B cell (primary cell): ENCODE results near the gene ACOXL. TPM values are rescaled to one million over a fixed set of nuclear protein-coding genes. Genes with fewer than 3 reads are reported as not detected.

ENCODE experiments used
- ATAC-seq: fragments of 200-7000 bp; cut with Tn5 transposase; one replicate; pipeline ENCODE4 v1.10.0; 2021; ENCODE audit warnings: low read depth, mild to moderate bottlenecking, moderate number of reproducible peaks, moderate library complexity
- CTCF ChIA-PET: fragments of 350-600 bp; sonication (Branson Sonifier 250); formaldehyde crosslinking; loops from one replicate; lab custom pipeline; 2021; ENCODE audit warnings: antibody characterized with exemption, inconsistent platforms; lab: Charles Lee
- POLR2A ChIA-PET: fragments of 350-600 bp; sonication (Branson Sonifier 250); formaldehyde crosslinking; loops from one replicate; lab custom pipeline; 2021; ENCODE audit warnings: antibody characterized with exemption; lab: Charles Lee
- DNase-seq: peaks from one replicate; pipeline ENCODE4 v3.0.0; 2013
- H2AFZ ChIP-seq: 2 replicates; pipeline ENCODE4 v1.6.1; 2012; ENCODE audit warnings: mild to moderate bottlenecking, low read depth, low read length; ENCODE audit not compliant: insufficient read depth, poor library complexity, severe bottlenecking
- H3K27ac ChIP-seq, 2 donors: 1 replicate in 1 of 2; 2 replicates in 1 of 2; pipeline ENCODE4 v1.5.1; 2012 to 2013; ENCODE audit warnings: low read length in 2 of 2, mild to moderate bottlenecking in 2 of 2, moderate library complexity in 1 of 2
- H3K27me3 ChIP-seq, 4 experiments: fragments of 200-600 bp in 1 of 4; sonication (generic) in 1 of 4; replicated peaks in 1 of 4; 1 replicate in 2 of 4; 2 replicates in 2 of 4; pipeline versions ENCODE4 v1.6.1 to v1.7.0; 2013 to 2016; ENCODE audit warnings: low read length in 3 of 4, mild to moderate bottlenecking in 2 of 4, mixed read lengths in 1 of 4, moderate library complexity in 1 of 4; ENCODE audit not compliant: insufficient read depth in 4 of 4, control insufficient read depth in 3 of 4; ENCODE audit errors: control extremely low read depth in 1 of 4
- H3K36me3 ChIP-seq, 2 experiments: replicated peaks in 1 of 2; 1 replicate in 1 of 2; 2 replicates in 1 of 2; pipeline versions ENCODE4 v1.6.1 to v1.7.1; 2013; ENCODE audit warnings: low read length in 1 of 2; ENCODE audit not compliant: insufficient read depth in 2 of 2, control insufficient read depth in 1 of 2; ENCODE audit errors: control extremely low read depth in 1 of 2, extremely low read depth in 1 of 2
- H3K4me1 ChIP-seq, 2 donors: fragments of 200-600 bp in 1 of 2; sonication (generic) in 1 of 2; 1 replicate in 1 of 2; 2 replicates in 1 of 2; pipeline versions ENCODE4 v1.5.1 to v1.6.1; 2013 to 2017; ENCODE audit warnings: low read length in 2 of 2; ENCODE audit not compliant: control insufficient read depth in 2 of 2, insufficient read depth in 2 of 2
- H3K4me2 ChIP-seq: replicated peaks from 2 replicates; pipeline ENCODE3; 2012; ENCODE audit warnings: mild to moderate bottlenecking, low read depth, low read length; ENCODE audit not compliant: poor library complexity, severe bottlenecking
- H3K4me3 ChIP-seq, 5 experiments: fragments of 200-600 bp in 1 of 5; sonication (generic) in 1 of 5; 1 replicate in 3 of 5; 2 replicates in 2 of 5; pipeline versions ENCODE4 v1.5.1 to v1.7.0; 2011 to 2016; ENCODE audit warnings: low read length in 4 of 5, mild to moderate bottlenecking in 4 of 5, low read depth in 2 of 5, control low read depth in 1 of 5, moderate library complexity in 1 of 5; ENCODE audit not compliant: insufficient read depth in 1 of 5; ENCODE audit errors: control extremely low read depth in 1 of 5, extremely low read depth in 1 of 5
- H3K79me2 ChIP-seq: fragments of 200-600 bp; sonication (generic); one replicate; pipeline ENCODE4 v1.6.0; 2016; ENCODE audit warnings: low read length; ENCODE audit not compliant: control insufficient read depth, insufficient read depth
- H3K9ac ChIP-seq: fragments of 200-600 bp; sonication (generic); 2 replicates; pipeline ENCODE4 v1.6.1; 2017; ENCODE audit warnings: mild to moderate bottlenecking, low read length, moderate library complexity
- H3K9me3 ChIP-seq, 3 donors: one replicate each; pipeline versions ENCODE4 v1.6.1 to v1.7.1; 2013; ENCODE audit warnings: low read length in 2 of 3; ENCODE audit not compliant: control insufficient read depth in 2 of 3, insufficient read depth in 1 of 3; ENCODE audit errors: control extremely low read depth in 1 of 3
- H4K20me1 ChIP-seq: 2 replicates; pipeline ENCODE4 v1.6.0; 2012; ENCODE audit warnings: mild to moderate bottlenecking, low read length; ENCODE audit not compliant: insufficient read depth, control insufficient read depth, poor library complexity, severe bottlenecking
- H3K27ac Mint-ChIP-seq: one replicate; pipeline ENCODE4 v1.8.0; 2021; ENCODE audit warnings: mixed read lengths
- H3K27me3 Mint-ChIP-seq: one replicate; pipeline ENCODE4 v1.8.0; 2021; ENCODE audit warnings: mixed read lengths
- H3K4me1 Mint-ChIP-seq: one replicate; pipeline ENCODE4 v1.8.0; 2021; ENCODE audit warnings: mixed read lengths
- H3K4me3 Mint-ChIP-seq: one replicate; pipeline ENCODE4 v1.8.0; 2021; ENCODE audit warnings: mixed read lengths
- H3K9me3 Mint-ChIP-seq: one replicate; pipeline ENCODE4 v1.8.0; 2022; ENCODE audit warnings: mixed read lengths; ENCODE audit not compliant: insufficient read depth
- EZH2 ChIP-seq: IDR thresholded peaks from 2 replicates; pipeline ENCODE4 v1.6.1; 2012; ENCODE audit warnings: borderline replicate concordance, low read depth, mild to moderate bottlenecking, moderate library complexity, low read length; ENCODE audit not compliant: insufficient read depth, poor library complexity, severe bottlenecking
- WGBS: methylation state at CpG from one replicate; pipeline ENCODE4 v1.1.5; 2013; ENCODE audit warnings: missing lambda C conversion rate; ENCODE audit not compliant: insufficient coverage; 5-methylcytosine and 5-hydroxymethylcytosine counted together
- intact Hi-C: fragments of 100-400 bp; cut with micrococcal nuclease; formaldehyde crosslinking; loops from one replicate; pipeline ENCODE4 v1.10.0; 2022
- polyA plus RNA-seq: library from polyadenylated mRNA; depleted of rRNA; stranded (reverse); fragments of >200 nt; gene quantifications from 2 replicates; pipeline ENCODE4 v1.2.3, GENCODE V29; 2012
- total RNA-seq, 2 donors: library from RNA; stranded (reverse); fragments of 120-200 nt in 1 of 2; gene quantifications; 1 replicate in 1 of 2; 2 replicates in 1 of 2; pipeline versions ENCODE4 v1.2.3 to v1.2.4, GENCODE V29; 2013 to 2022
- TF ChIP-seq, protein P1 (sequence below): fragments of 200-600 bp; IDR thresholded peaks from one replicate; pipeline ENCODE4 v1.8.0; 2022; ENCODE audit warnings: antibody characterized with exemption, mild to moderate bottlenecking

ACOXL gene
- total and polyA plus RNA-seq, 2 donors (not counting 1 experiment from before 2014, with no cell fraction given), result 0.06 TPM; not detected in 1

DNA sequence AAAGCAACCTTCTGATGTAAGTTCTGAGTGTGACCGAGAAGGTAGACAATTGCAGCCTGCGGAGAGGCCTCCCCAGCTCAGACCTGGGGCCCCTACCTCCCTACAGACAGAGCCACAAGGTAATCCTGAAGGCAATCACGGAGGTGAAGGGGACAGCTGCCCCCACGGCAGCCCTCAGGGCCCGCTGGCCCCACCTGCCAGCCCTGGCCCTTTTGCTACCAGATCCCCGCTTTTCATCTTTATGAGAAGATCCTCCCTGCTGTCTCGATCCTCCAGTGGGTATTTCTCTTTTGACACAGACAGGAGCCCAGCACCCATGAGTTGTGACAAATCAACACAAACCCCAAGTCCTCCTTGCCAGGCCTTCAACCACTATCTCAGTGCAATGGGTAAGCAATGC, 391.4 kb downstream of the ACOXL start:
- Histone ChIP-seq H3K9ac (no peak overlapping the region), H3K4me2 (peak overlapping the region; percentile 99), H2AFZ (no peak overlapping the region), H3K36me3 (peaks cover 0 to 30% of the 10 kb centered on the region in 2 experiments), H4K20me1 (peaks cover 74% of the 10 kb centered on the region), H3K9me3 (peaks cover 0 to 5% (median 0%) of the 10 kb centered on the region in 3 donors), H3K27me3 (peaks cover 0 to 15% (median 7%) of the 10 kb centered on the region in 4 experiments), H3K79me2 (peaks cover 53% of the 10 kb centered on the region), H3K4me3 (no peak overlapping the region), H3K27ac (no peak overlapping the region), H3K4me1 (peaks cover 14 to 26% of the 10 kb centered on the region in 2 donors)
- ATAC-seq (no peak), DNase-seq (no peak)
- no peaks in the 10 kb centered on the region for H3K9me3 Mint-ChIP-seq
- H3K4me3 Mint-ChIP-seq, result peak overlapping the region; percentile 84
- ChIA-PET CTCF (interaction anchor here (0.7 to 1.3 kb wide), 3 partner anchors 10 to 27 kb away, joined by 3 read pairs; no protein-coding TSS in a partner anchor), POLR2A (interaction anchor here (0.5 kb wide), 1 partner anchor 1673 kb away, joined by 3 read pairs; no protein-coding TSS in a partner anchor)
- peaks cover 4% of the 10 kb centered on the region for H3K27me3 Mint-ChIP-seq
- TF ChIP-seq, protein P1, sequence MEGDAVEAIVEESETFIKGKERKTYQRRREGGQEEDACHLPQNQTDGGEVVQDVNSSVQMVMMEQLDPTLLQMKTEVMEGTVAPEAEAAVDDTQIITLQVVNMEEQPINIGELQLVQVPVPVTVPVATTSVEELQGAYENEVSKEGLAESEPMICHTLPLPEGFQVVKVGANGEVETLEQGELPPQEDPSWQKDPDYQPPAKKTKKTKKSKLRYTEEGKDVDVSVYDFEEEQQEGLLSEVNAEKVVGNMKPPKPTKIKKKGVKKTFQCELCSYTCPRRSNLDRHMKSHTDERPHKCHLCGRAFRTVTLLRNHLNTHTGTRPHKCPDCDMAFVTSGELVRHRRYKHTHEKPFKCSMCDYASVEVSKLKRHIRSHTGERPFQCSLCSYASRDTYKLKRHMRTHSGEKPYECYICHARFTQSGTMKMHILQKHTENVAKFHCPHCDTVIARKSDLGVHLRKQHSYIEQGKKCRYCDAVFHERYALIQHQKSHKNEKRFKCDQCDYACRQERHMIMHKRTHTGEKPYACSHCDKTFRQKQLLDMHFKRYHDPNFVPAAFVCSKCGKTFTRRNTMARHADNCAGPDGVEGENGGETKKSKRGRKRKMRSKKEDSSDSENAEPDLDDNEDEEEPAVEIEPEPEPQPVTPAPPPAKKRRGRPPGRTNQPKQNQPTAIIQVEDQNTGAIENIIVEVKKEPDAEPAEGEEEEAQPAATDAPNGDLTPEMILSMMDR, result no peak
- TF ChIP-seq EZH2, result no peak
- no peak overlapping the region for H3K27ac Mint-ChIP-seq
- WGBS, result 97% methylated on average over 7 of the region's 7 CpGs
- intact Hi-C loops, result loop anchor here (1.0 kb wide), 1 partner anchor 33 kb away; no protein-coding TSS in a partner anchor
- H3K4me1 Mint-ChIP-seq, result peaks cover 38% of the 10 kb centered on the region

DNA sequence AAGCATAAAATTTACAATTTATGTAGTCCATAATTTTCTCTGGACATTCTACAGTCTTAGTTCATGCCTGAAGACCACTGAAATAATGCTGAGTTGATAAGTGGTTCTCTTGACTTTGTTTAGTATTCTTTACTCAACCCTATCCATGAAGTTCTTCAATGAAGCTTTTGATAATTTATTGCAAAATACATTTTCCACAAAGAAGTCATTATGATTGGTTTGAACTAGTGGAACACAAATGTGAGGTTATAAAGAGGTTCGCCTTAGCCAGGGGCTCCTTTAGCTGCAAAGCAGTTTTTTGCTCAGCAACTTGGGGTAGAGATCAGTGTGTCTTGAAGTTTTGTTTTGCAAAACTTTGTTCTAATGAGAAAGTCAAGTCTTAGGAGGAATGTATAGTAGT, 394.2 kb downstream of the ACOXL start:
- Mint-ChIP-seq H3K27me3 (no peaks in the 10 kb centered on the region), H3K9me3 (no peaks in the 10 kb centered on the region), H3K27ac (no peak overlapping the region), H3K4me3 (no peak overlapping the region), H3K4me1 (peaks cover 41% of the 10 kb centered on the region)
- TF ChIP-seq EZH2, result no peak
- TF ChIP-seq, protein P1, result no peak
- Histone ChIP-seq H3K27me3 (no peaks in the 10 kb centered on the region), H3K9ac (no peak overlapping the region), H3K36me3 (peaks cover 7 to 34% of the 10 kb centered on the region in 2 experiments), H4K20me1 (peaks cover 79% of the 10 kb centered on the region), H3K79me2 (peaks cover 71% of the 10 kb centered on the region), H3K27ac (no peak overlapping the region), H3K9me3 (peaks cover 0 to 1% (median 0%) of the 10 kb centered on the region in 3 donors), H2AFZ (no peak overlapping the region), H3K4me2 (no peak overlapping the region), H3K4me3 (no peak overlapping the region), H3K4me1 (peaks cover 4 to 11% of the 10 kb centered on the region in 2 donors)
- intact Hi-C loops, result no loop called here
- WGBS, result 100% methylated on average over 1 of the region's 1 CpG
- no peak for ATAC-seq
- POLR2A ChIA-PET, result no interaction called here
- no peak for DNase-seq
- CTCF ChIA-PET, result interaction anchor here (1.1 to 1.2 kb wide), 2 partner anchors 31 to 82 kb away, joined by 4 read pairs; no protein-coding TSS in a partner anchor
